Measurements from ENCODE around the gene MAN1A1. TPM values are rescaled to one million over a fixed set of nuclear protein-coding genes. Genes with fewer than 3 reads are reported as not detected.
A peak's percentile ranks its signal among the peaks of the same experiment; 100 is the strongest.

Gene MAN1A1
- polyA plus RNA-seq, 4 donors: 50.6 to 123 (median 94.3) TPM

DNA sequence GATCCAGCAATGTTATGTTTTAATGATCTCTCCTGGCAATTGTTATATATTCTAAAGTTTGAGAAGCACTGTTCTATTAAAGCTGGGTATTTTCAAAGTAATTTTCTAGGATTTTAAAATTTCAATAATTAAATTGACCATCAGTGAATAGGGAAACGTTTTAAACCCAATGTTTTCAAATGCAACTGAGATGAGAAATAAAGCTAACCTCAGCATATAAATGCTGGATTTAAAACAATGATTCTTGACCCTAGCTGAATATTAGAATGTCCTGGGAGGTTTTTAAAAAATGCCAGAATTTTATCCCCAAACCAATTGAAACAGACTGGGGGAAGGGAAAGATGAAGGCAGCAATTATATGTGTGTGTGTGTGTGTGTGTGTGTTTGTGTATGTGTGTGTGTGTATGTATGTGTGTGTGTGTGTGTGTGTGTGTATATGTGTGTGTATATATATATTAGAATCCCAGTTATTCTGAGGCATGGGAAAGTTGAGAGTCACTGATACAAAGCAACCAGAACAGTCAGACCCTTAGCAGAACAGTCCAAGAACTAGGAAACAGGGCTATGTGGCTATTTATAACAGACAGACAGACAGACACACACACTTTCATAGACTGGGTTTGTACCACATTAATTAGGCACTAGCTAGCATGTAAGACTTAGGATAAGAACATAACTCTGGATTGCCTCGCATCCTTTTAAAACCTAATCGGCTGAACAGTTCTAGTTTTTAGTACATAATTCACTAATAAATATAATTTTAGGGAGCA is 107.8 kb downstream of the MAN1A1 start:
- no peak for DNase-seq (ENCODE audit: low read depth in 4 of 4, low spot score in 3 of 4)

DNA sequence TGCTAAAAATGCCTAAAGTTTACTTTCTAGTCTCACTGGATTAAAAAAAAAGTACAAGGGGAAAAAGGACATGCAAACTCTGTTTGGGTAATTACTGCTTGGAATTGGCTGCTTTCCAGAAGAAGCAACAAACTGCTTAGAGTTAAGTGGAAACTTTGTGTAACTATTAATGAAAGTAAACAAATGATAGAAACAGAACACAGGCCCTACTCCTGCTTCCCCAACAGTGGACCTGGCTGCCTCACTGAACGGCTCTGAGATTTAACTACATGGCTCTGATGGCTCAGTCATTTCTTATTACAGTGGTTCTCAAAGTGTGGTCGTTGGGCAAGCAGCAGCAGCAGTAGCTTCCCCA is 108.5 kb downstream of the MAN1A1 start:
- DNase-seq (ENCODE audit: low read depth in 4 of 4, low spot score in 3 of 4): peak; percentile 27 to 60 (median 38)

DNA sequence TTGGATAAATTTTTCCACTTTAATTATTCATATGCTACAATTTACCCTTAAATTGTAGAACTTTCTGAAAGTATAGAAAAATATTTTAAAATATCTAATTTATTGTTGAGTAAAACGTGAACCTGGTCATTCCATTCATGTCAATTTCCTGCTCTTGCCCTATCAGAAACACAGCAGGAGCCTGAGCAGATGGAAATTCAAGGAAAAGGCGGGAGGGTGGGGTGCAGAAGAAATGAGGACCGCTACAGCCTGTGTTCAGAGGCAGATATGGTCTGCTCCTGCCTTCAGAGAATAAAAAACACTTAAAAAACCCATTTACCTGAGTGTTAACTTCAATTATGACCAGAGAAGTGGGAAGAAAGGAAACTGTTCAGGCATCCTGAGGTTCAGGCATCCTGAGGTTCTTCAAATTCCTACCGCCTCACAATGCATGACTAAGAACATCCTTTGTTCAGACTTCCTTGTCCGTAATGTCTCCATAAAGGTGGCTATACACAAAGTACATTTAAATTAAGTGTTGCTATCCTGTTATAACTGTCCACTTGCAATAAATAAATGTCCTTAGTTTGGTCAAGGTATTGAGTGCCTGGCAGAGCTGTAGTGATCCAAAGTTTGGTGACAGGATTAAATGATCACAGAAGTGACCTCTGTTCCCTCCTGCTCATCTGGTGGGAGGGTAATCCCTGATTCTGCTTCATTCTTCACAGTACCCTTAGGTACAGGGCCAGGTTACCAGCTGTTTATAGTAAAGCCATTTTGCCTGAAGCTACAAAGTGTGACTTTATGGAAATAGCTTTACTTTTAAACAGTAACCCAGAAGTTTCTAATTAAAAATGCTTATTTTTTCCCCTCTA is 109.1 kb downstream of the MAN1A1 start:
- DNase-seq (ENCODE audit: low read depth in 4 of 4, low spot score in 3 of 4): peak in 1 of 4 donors; percentile 16

DNA sequence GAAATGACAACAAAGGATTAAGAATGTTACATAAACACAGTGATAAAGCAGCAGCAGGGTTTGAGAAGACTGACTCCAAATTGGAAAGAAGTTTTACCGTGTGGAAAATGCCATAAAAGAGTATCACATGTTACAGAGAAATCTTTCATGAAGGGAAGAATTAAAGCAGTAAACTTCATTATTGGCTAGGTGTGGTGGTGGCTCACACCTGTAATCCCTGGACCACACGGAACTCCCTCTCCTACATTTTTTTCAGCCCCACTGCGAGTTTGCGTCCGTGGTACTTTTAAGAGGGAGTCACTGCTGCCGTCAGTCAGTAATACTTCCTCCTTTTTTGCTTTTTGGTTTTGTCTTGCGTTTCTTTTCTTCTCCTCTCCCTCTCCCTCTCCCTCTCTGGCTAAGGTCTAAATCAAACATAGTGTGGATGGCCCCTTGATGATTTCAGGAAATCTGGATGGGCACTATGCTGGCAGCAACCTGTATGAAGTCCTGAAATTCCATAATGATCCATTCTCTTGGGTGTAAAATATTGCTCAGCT is 112.3 kb downstream of the MAN1A1 start:
- no peak for DNase-seq (ENCODE audit: low read depth in 4 of 4, low spot score in 3 of 4)

- DNase-seq (ENCODE audit: low read depth in 4 of 4, low spot score in 3 of 4): no peak
These were observed 114.6 kb downstream of the MAN1A1 start for GRCh38 chr6:119234941-119235340.

- no peak for DNase-seq (ENCODE audit: low read depth in 4 of 4, low spot score in 3 of 4)
These were observed 115.1 kb downstream of the MAN1A1 start for GRCh38 chr6:119234457-119234856.

DNA sequence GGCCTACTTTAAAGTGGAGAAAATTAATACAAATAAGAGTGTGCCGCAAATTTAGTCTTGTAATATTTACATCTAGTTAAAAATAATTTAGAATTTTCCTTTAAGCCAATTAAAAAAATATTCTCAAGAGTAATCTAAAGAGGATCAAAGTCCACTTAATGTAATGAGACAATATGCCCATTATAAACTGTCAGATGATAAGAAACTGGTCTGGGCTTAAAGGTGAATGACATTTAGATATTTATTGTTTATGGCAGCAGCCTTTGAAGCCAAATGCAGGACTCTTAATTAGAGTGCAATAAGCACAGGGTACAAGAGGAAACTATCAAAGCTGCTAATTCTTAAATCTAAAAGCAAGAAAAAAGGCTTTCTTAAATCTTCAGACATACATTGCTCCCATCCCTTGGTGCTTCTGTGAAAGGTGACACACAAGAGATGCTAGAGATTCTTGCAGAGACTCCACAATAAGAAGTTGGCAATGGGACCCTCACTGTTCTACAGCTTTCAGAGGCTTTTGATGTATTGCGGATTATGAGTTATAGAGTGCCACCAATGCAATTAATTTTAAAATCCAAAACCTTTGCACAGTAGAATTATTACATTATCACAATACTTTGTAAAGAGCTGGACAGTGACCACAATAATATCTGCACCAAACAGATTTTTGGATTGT is 116.1 kb downstream of the MAN1A1 start:
- no peak for DNase-seq (ENCODE audit: low read depth in 4 of 4, low spot score in 3 of 4)

- DNase-seq (ENCODE audit: low read depth in 4 of 4, low spot score in 3 of 4): no peak
These were observed 118.2 kb downstream of the MAN1A1 start for GRCh38 chr6:119231394-119231793.

GRCh38 chr6:119230160-119230559 is 119.4 kb downstream of the MAN1A1 start:
- no peak for DNase-seq (ENCODE audit: low read depth in 4 of 4, low spot score in 3 of 4)

DNA sequence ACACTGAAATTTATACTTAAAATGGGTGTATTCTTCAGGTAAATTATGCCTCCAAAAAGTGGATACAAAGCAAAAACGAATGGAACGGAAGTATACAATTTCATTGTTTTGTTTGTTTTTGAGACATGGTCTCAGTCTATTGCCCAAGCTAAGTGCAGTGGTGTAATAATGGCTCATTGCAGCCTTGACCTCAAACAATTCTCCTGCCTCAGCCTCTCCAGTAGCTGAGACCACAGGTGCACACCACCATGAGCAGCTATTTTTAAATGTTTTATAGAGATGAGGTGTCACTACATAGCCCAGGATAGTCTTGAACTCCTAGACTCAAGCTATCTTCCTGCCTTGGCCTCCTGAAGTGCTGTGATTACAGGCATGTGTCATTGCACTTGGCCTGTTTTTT is 122.2 kb downstream of the MAN1A1 start:
- no peak for DNase-seq (ENCODE audit: low read depth in 4 of 4, low spot score in 3 of 4)

DNA sequence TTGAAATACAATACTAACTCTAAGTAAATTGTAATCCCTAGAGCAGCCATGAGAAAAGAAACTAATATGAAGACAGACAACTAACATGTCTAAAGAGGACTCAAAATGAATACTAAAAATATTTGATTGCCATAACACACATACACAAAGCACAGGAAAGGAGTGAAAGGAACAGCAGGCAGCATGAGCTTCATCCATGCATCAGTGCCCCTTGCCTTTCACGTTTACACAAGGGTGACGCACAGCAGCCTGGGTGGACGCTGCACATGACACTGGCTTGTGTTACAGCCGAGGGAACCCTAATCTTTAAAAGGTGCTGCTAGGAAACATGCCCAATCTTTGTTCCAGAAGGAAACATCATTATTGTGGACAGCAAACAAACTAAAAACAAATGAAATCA is 123.5 kb downstream of the MAN1A1 start:
- DNase-seq (ENCODE audit: low read depth in 4 of 4, low spot score in 3 of 4): no peak

DNA sequence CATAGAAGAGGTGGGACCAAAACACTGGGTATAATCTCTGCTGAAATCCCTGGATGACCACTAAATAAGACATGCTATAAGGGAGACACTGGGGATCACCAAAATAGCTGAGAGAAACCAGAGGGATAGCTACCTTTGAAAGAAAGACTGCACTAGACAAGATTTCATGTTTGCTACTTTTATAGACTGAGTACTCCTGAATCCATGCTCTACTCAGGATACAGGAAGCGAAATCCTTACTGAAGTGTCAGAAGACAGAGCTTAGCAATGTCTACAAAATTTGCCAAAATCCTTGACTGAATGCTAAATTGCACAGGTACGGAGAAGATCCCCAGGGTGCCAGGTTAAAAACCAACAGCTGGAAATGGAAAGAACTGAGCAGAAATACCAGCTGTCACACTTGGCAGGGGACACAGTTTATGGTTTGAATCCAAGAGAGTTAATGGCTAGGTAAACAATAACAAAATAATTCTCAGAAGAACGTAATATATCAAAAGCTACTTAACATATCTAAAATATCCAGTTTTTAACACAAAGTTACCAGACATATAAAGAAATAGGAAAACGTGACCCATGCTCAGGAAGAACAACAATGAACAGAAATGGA is 125.4 kb downstream of the MAN1A1 start:
- DNase-seq (ENCODE audit: low read depth in 4 of 4, low spot score in 3 of 4): no peak

GRCh38 chr6:119220452-119220851 is 129.1 kb downstream of the MAN1A1 start:
- DNase-seq (ENCODE audit: low read depth in 4 of 4, low spot score in 3 of 4): no peak

GRCh38 chr6:119218548-119218947 is 131.0 kb downstream of the MAN1A1 start:
- no peak for DNase-seq (ENCODE audit: low read depth in 4 of 4, low spot score in 3 of 4)

DNA sequence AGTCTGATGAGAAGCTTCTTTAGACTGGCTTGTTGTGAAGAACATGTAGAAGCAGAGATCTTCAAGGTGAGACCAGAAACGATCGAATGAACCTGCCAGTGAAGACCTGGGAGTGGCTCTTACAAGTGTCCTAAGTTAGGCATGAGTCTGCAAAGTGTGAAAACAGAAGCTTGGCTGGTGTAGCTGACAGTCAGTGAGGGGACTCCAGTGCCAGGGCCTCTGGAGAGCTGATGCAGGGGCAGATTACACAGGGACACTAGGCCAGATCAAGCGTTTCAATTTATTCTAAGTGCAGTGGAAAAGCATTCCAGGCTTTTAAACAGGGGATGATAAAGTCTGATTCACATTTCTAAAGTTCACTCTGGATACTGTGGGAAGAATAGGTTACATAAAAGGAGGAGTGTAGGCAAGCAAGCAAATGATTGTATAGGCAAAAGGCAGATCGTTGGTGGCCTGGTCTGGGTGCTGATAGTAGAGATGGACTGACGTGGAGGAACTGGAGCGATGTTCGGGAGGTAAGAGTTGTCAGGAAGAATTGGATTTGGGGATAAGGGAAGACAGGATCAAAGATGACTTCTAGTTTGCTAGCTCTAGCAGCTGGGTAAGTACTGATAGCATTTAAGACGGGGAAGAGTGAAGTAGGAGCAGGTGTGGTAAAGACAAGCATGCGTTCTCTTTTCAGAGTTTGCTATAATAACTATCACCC is 133.5 kb downstream of the MAN1A1 start:
- no peak for DNase-seq (ENCODE audit: low read depth in 4 of 4, low spot score in 3 of 4)

GRCh38 chr6:119215309-119215708 is 134.3 kb downstream of the MAN1A1 start:
- no peak for DNase-seq (ENCODE audit: low read depth in 4 of 4, low spot score in 3 of 4)

DNA sequence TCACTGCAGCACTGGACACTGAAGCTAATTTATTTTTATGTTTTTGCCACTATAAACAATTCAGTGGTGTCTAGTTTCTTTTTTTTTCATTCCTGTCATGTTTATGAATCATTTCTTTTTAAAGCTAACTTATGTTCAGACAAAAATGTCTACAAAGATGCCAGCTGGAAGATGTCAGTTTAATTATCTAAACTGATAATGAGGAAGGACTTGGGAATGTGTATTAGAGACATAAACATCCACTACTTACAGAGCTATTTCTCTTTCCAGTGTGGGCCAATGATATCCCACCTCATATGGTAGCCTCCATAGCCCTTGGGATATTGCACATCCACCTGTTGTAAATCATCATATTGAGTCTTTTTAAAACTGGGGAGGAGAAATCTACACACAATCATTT is 139.0 kb downstream of the MAN1A1 start:
- peak in 3 of 4 donors; percentile 22 to 27 (median 25) for DNase-seq (ENCODE audit: low read depth in 4 of 4, low spot score in 3 of 4)

DNA sequence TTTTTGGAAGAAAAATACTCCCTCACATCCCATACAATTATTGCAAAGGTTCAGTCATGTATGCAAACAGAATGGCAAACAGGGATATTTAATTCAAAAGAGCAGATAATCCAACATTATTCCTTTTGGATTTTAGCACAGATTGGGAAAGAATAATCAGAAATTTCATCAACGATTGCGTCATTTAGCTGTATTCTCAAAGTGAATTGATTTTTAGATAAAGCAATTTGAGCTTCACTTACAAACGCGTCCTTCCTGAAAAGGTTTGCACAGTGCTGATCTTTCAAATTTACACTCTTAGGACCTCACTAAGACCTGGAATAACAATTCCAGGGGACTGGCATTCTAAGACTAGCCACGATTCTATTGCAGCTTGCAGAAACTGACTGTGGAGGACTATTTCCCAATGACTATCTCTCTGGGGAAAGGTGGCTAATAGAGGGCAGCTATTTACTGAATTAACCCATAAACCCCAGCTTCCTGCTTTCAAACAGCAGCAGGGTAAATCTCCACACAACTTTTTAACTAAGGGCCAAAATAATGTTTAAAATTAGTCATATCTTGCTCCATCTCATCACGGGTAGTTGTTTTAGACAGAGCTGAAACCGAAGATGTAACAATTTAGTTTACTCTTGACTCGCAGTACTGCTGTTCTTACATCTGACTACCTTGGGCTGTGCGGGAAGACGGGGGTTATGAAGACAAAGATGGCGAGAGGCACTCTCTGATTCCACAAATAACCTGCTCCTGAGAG is 139.9 kb downstream of the MAN1A1 start:
- DNase-seq (ENCODE audit: low read depth in 4 of 4, low spot score in 3 of 4): no peak

DNA sequence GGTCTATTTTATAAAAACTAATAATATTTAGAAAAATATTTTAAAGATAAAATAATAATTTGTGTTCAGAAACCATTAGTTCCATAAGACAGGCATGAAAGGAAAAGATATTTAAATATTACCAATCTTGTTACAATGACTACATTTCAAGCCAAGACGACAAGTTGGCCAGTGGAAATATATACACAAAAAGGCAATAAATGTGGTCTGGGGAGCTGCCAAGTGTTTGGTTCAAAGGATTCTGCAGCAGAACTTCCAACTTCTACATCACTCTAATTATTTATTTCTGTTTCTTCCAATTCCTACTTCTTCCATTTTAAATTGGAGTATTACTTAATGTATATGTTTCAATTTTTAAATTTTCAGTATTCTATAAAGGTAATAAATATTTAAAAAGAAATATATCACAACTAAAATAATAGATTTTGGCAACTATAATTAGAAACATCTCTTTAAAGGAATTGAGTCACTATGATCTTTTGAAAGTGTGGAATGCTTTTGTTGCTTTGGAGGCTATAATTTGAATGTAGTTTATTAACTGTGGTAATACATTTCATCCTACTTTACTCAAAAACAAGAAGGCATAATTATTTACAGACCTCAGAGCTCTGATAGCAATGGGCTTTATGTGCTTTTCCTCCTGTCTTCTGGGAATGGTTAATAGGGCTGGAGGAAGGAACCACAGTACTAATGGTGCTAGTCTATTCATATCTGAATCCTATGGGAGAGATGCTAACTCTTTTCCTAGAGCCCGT is 141.4 kb downstream of the MAN1A1 start:
- DNase-seq (ENCODE audit: low read depth in 4 of 4, low spot score in 3 of 4): no peak

Measured in left renal pelvis (tissue), 4 donors.